ENCODE measurements around the gene DXO. TPM values are rescaled to one million over a fixed set of nuclear protein-coding genes. Genes with fewer than 3 reads are reported as not detected.
A peak's percentile ranks its signal among the peaks of the same experiment; 100 is the strongest.
"Not testable (repeated sequence)": the region's sequence is repeated elsewhere in the genome, so short reads cannot be mapped to it uniquely, and the experiment has no call there.

Gene DXO
- polyA plus RNA-seq, 3 donors = 10.4 to 20.8 (median 15.8) TPM

DNA sequence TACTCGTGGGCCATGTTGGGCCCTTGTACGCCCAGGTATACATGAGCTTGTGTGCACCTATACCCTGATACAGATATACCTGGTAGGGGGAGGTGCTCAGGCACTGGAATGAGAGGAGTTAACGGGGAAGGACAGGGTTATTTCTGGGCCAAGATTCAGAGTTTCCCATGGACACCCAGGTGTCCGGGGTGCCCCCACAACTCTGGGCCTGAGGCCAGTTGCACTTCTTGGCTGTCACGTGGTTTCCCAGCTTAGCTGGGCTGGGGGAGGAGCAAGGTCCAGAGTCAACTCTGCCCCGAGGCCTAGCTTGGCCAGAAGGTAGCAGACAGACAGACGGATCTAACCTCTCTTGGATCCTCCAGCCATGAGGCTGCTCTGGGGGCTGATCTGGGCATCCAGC lies 9.8 kb upstream of the DXO start, which contains the start of gene C4A:
TSS of gene C4A (plus strand) at position 314 of the 400 bp plus-strand sequence. CDS start at position 365, 51 bp downstream.
- H3K27ac ChIP-seq (ENCODE audit: low read depth, low read length) = not testable (repeated sequence)
- no CpG with 5 or more reads among the region's 7 CpGs for WGBS, 3 donors

DNA sequence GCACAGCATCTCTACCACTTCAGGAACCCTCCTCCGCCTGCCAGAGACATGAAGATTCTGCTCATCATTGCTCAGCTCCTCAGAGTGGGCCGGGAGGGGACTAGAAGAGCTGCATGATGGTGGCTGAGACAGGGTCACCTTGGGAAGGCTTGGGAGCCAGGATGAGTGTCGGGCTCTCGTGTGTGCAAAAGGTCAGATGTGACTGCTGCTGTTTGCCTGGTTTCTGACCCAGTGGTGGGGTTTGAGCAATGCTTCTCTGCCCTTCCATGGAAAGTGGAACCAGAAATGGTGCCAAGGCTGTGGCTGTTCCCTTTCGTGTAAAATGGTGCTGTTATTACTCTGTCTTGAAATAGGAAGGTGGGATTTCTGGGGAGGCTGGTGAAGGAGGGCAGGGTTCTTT lies 9.1 kb upstream of the DXO start:
- WGBS, 3 donors = no CpG with 5 or more reads among the region's 5 CpGs
- H3K27ac ChIP-seq (ENCODE audit: low read depth, low read length) = not testable (repeated sequence)

DNA sequence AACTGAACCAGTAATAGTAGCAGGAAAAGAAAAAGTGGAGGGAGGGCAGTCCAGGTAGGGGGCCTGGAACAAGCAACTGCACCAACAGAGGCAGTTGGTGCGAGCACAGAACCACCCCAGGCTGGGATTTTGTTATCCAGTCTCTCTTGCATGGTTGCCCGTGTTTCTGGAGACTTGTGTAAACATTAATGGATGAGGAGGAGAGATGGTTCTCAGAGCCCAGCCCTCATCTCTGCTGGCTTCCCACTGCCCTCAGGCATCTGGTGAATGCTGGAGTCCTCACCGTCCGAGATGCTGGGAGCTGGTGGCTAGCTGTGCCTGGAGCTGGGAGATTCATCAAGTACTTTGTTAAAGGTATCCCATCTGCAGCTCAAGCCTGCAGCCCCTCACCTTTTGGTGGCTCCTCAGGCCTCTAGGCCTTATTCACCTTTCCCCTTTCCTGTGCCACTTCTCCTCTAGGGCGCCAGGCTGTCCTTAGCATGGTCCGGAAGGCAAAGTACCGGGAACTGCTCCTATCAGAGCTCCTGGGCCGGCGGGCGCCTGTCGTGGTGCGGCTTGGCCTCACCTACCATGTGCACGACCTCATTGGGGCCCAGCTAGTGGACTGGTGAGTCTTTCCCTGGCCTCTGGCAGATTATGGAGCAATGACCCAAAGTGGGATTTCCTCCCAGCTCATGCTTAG lies 8.4 kb upstream of the DXO start:
- not testable (repeated sequence) for H3K27ac ChIP-seq (ENCODE audit: low read depth, low read length)
- WGBS, 3 donors = 87 to 93% (median 90%) methylated on average over 12 to 13 of the region's 13 CpGs

DNA sequence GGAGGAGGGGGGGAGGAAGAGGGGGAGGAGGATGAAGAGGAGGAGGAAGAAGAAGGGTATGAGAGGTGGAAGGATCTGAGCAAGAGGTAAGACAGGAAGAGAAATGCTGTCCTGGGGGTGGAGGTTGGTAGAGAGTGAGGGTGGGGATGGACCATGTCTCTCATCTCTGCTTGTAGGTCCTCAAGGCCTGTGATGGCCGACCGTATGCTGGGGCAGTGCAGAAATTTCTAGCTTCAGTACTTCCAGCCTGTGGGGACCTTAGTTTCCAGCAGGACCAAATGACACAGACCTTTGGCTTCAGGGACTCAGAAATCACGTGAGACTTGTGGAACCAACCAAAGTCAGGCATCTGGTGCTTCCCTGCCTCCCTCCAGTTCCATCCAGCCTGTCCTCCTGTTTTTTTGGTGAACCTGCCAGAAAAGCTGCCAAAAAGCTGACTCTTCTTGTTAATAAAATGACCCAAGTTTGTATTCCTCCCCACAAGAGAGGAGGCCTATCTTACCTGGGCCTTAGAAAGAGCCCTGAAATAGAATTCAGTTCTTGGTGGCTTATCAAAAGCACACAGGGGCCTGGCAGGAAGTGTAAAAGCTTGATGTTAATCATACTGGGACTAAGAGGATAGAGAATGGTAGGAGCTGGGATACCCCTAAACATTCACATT lies 7.4 kb upstream of the DXO start:
- WGBS, 3 donors = 83 to 87% (median 84%) methylated on average over 1 to 3 of the region's 3 CpGs

DNA sequence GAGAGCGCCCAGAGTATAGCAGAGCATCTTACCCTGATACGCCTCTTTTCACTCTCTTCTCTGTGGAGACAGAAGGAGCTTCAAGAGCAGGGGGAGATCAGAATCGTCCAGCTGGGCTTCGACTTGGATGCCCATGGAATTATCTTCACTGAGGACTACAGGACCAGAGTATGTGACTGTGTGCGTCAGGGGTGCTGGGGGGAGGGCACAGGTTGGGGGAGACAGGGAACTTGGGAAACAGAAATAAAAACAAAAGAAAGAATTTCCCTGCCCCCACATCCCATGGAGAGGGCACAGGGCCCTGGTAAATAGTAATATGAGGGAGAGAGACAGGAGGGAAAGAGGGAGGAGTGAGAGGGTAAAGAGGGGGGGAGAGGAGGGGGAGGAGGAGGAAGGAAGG lies 6.9 kb upstream of the DXO start:
- H3K27ac ChIP-seq (ENCODE audit: low read depth, low read length) = no peak overlapping the region
- WGBS, 3 donors = 81 to 96% (median 92%) methylated on average over 5 of the region's 5 CpGs

More for the DNA sequence above, 7.4 kb upstream of the DXO start:
- no peak overlapping the region for H3K27ac ChIP-seq (ENCODE audit: low read depth, low read length)

DNA sequence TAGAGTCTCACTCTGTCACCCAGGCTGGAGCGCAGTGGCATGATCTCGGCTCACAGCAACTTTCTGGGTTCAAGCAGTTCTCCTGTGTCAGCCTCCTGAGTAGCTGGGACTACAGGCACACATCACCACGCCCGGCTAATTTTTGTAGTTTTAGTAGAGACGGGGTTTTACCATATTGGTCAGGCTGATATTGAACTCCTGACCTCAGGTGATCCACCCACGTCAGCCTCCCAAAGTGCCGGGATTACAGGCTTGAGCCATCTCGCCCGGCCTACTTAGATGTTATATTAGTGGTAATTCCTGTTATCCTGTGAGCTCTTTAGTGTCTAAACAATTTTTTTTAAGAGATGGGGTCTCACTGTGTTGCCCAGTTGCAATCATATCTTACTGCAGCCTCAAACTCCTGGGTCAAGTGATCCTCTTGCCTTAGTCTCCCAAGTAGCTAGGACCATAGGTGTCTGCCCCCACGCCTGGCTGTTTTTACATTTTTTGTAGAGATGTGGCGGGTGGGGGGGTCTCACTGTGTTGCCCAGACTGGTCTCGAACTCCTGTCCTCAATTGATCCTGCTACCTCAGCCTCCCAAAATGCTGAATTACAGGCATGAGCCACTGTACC lies 6.0 kb upstream of the DXO start:
- H3K27ac ChIP-seq (ENCODE audit: low read depth, low read length) = no peak overlapping the region
- 94 to 97% (median 95%) methylated on average over 12 of the region's 12 CpGs for WGBS, 3 donors

DNA sequence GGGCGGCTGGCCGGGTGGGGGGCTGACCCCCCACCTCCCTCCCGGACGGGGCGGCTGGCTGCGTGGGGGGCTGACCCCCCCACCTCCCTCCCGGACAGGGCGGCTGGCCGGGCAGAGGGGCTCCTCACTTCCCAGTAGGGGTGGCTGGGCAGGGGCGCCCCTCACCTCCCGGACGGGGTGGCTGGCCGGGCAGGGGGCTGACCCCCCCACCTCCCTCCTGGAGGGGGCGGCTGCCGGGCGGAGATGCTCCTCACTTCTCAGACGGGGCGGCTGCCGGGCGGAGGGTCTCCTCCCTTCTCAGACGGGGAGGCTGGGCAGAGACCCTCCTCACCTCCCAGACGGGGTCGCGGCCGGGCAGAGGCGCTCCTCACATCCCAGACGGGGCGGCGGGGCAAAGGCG lies 4.1 kb upstream of the DXO start:
- H3K27ac ChIP-seq (ENCODE audit: low read depth, low read length) = not testable (repeated sequence)
- WGBS, 3 donors = 95% methylated on average over 21 to 29 of the region's 30 CpGs

DNA sequence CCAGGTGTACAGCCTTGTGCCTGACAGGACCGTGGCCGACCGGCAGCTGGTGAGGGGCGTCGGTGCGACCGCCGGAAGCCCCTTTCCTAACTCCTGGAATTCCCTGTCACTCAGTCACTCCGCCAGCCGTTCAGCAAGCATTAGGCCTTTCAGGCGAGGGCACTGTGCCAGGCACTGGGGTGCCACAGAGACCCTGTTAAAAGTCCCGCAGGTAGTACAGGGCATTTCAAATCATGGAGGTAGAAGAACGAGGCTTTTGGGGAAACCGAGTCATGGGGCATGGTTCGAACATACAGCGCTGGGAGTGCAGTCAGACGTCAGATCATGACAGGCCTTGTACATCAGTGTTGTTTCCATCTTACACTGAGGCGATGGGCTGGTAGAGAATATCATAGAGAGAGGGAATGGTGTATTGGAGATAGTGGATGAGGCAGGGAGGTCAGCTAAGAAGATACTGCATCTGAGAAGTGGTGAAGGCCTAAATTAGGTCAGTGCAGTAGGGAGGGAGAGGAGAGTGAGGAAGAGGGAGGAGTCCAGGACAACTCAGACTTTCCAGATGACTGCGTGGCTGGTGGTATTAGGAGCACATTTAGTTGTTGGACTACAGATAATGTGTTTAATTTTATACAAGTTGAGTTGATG lies 892 bp upstream of the DXO start:
- 7 to 8% (median 7%) methylated on average over 19 of the region's 19 CpGs for WGBS, 3 donors
- H3K27ac ChIP-seq (ENCODE audit: low read depth, low read length) = peak overlapping the region; percentile 85

DNA sequence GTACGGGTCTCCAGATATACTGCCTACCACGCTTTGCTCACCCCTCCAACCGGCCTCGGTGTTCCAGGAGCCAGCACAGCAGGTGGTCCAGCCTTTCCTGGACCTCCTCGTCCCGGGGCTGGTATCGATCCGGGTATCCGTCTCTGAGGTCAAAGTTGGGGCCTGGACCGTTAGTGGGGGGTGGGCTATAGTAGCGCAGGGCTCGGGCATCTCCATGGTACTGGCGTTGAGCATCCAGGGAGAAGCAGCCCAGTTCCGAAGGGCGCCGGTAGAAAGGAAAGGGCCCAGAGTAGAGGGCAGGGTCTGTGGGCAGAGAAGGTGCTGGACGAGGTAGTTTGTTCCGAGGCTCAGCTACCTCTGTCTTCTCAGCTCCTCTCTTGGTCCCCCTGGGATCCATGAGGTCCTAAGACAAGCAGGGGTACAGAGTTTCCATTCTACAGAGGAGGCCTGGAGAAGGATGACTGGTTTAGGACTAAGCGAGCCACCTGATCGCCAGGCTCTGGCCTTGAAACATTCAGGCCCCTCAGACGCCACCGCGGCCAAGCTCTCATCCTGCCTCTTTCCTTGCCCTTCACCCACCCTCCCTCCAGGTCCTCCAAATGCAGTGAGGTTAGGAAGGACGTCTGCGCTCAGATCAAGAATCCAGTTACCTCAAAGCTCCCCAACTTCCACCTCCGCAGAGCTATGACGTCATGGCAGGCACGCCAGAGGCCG lies 502 bp downstream of the DXO start:
- 17 to 25% (median 22%) methylated on average over 29 of the region's 29 CpGs for WGBS, 3 donors
- H3K27ac ChIP-seq (ENCODE audit: low read depth, low read length) = peak overlapping the region; percentile 85

DNA sequence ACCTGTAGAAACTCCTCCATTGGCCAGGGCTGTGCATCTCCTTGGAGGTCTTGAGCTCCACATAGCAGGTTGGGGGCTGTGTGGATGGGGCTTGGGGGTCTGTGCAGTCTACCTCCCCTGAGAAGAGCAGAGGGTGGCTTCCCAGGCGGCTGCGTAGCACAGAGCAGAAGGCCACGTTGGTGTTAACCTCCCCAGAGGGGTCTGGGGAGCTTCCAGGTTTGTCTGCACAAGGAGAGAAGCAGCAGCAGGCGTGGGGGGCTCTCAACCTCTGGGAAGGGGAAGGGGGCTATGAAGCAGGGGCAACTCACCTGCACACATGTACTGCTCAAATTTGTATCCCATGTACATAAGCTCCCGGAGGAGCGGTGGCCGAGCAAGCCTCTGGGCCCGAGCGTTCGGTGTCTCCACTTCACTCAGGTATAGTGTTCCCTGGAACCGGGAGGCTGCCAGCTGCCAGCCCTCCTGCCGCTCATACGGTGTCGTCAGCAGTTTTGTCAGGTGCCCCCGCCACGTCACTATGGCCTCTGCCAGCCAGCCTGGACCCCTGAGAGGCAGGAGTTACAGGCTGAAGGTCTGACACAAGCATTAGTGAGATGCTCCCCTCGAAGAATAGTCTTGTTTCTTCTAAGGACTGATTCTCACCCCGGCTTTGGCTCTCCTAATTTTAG lies 1.2 kb downstream of the DXO start:
- 59 to 81% (median 76%) methylated on average over 18 of the region's 18 CpGs for WGBS, 3 donors

DNA sequence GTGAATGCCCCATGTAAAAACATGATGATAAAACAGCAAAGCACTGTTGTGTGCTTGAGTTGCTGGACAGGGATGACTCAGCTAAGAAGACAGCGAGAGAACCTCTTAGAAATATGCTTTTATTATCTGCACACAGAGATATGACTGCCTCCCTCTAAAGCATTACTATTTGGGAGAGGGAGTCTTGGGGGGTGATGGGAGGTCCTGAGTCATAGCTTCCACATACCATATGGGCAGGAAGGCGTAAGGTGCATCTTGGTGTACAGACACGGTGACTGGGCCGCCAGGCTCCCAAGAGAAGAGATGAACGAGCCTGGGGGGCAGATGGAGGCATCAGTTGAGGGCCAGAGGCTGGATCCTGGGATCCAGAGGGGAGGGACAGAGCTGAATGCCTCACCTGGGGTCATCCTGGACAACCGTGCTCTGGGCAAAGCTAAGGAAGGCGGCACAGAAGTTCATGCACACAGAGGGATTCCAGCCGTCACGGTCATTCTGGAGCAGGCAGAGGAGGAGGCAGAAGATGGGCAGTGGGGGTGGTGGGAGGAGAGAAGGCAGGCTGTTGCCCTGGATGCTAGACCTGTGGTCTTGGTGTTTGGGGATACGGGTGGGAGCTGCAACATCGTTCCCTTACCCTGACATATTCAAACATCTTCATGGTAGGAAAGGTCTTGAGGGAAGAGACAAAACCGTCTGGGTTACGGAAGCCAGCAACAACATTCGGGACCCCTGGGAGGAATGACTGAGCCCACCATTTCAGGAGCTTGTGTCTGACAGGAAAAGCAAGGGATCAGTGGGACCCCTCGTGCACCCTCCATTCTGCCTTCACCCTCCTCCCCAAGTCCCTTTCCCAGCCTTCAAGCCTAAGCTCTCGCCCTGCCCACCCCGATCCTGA lies 2.0 kb downstream of the DXO start:
- 74 to 77% (median 75%) methylated on average over 17 of the region's 17 CpGs for WGBS, 3 donors

More for the DNA sequence above, 1.2 kb downstream of the DXO start:
- no peak overlapping the region for H3K27ac ChIP-seq (ENCODE audit: low read depth, low read length)

DNA sequence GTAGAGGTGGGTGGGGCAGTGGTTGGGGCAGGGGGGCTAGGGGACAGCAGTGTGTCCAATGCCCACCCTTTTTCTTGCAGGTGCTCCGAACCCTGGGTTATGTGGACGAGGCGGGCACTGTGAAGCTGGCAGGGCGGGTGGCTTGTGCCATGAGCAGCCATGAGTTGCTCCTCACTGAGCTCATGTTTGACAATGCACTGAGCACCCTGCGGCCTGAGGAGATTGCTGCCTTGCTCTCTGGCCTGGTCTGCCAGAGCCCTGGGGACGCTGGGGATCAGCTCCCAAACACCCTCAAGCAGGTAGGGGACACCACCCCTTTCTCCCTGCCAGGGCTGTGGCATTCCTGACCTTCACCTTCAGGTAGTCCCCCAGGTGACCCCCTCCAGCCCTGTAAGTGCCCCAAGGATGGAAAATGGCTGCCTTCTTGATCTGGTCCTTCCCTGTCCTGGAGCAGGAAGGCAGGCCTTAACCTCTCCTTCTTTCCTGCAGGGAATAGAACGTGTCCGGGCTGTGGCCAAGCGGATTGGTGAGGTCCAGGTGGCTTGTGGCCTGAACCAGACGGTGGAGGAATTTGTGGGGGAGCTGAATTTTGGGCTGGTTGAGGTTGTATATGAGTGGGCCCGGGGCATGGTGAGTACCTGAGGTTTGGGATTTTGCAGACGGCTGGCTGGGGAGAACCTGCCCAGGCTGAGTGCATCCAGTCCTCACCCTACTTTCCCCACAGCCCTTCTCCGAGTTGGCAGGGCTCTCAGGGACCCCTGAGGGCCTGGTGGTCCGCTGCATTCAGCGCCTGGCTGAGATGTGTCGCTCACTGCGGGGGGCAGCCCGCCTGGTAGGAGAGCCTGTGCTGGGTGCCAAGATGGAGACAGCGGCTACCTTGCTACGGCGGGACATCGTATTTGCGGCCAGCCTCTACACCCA lies 2.9 kb downstream of the DXO start:
- H3K27ac ChIP-seq (ENCODE audit: low read depth, low read length) = no peak overlapping the region
- WGBS, 3 donors = 83 to 88% (median 87%) methylated on average over 23 of the region's 23 CpGs

More for the DNA sequence above, 2.0 kb downstream of the DXO start:
- H3K27ac ChIP-seq (ENCODE audit: low read depth, low read length) = no peak overlapping the region

DNA sequence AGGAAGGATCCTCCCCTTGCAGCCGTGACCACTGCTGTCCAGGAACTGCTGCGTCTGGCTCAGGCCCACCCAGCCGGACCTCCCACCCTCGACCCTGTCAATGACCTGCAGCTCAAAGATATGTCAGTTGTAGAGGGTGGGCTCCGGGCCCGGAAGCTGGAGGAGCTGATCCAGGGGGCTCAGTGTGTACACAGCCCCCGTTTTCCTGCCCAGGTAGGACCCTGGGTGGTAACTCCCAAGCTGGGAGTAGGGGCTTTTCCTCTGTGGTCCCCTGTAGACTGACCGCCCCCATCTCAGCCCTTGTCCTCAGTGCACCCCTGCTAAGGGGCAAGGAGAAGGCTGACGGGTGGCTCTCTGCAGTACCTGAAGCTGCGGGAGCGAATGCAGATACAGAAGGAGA lies 3.6 kb downstream of the DXO start:
- H3K27ac ChIP-seq (ENCODE audit: low read depth, low read length) = no peak overlapping the region
- WGBS, 3 donors = 85 to 90% (median 85%) methylated on average over 11 of the region's 11 CpGs

DNA sequence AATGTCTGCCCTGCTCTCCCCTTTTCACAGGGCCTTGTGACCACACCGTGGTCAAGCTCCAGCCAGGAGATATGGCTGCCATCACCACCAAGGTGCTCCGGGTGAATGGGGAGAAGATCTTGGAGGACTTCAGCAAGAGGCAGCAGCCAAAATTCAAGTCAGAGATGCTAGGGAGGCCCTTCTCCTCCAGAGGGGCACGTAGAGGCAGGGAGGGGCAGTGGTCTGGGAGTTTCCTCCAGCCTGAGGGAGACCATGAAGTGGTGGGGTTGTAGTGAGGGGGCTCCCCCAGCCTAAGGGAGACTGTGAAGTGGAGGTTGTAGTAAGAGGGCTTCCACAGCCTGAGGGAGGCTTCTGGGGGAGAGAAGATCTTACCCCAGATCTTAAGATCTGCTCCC lies 4.0 kb downstream of the DXO start:
- no peak overlapping the region for H3K27ac ChIP-seq (ENCODE audit: low read depth, low read length)
- WGBS, 3 donors = 80 to 87% (median 82%) methylated on average over 3 of the region's 3 CpGs

DNA sequence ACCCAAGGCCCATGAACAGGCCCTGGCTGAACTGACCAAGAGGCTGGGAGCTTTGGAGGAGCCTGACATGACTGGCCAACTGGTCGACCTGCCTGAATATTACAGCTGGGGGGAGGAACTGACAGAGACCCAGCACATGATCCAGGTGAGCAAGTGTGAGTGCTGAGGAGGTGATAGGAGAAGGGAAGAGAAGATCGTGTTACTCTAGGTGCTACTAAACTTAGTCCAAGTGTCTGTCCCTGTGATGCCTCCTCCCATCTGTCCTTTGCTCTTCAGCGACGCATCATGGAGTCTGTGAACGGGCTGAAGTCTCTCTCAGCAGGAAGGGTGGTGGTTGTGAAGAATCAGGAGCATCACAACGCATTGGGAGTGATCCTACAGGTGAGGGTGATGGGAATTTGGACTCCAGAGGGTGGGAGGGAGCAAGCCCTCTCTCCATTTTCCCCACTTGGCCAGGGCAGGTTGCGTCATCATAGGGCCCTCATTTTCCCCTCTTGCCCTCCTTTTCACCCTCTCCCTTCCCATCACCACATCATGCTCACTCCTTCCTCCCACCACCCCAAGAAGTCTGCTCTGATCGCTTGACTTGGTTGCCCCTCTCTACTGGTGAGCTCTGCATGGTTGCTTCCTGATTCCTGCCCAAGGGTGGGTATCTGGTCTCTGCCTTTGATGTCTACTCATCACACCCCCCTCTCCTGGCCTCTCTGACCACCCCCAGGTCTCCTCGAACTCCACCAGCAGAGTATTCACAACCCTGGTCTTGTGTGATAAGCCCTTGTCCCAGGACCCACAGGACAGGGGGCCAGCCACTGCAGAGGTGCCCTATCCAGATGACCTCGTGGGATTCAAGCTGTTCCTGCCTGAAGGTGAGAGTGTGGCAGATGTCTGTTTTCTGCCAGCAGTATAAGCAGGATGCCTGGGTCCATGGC lies 4.7 kb downstream of the DXO start:
- H3K27ac ChIP-seq (ENCODE audit: low read depth, low read length) = no peak overlapping the region
- 85 to 89% (median 86%) methylated on average over 10 of the region's 10 CpGs for WGBS, 3 donors

All from adipose tissue (tissue), 3 donors.